ENCODE measurements around the gene APOA1. TPM values are rescaled to one million over a fixed set of nuclear protein-coding genes. Genes with fewer than 3 reads are reported as not detected.

APOA1 gene
- total RNA-seq, 4 donors from 2014 or later = 1.3 TPM; not detected in 3

DNA sequence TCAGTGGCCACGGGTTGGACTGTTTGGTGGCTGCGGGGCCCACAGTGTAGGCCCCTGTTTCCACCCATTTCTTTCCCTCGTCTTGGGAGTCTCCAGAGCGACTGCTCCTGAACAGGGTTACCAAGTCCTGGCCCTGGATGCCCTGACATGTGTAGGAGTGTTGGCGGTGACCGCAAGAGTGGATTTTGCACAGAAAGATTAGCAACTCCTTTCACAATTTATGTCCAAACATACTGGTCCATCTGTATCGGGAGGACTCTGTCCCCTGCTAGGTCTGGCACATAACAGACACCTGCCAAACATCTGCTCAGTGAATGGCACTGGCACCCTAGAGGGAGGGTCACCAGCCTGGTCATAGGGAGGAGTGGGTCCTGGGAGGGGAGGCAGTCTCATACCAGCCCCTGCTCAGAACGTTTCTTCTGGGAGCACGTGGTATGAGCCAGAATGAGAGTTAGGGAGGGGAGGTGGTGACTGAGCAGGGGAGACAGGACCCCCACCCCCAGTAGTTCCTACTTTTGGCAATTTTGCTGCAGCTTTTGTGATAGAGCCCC, 3.4 kb upstream of the APOA1 start:
- Histone ChIP-seq H3K4me1 (peaks cover 0 to 26% (median 0%) of the 10 kb centered on the region in 3 donors), H3K27me3 (no peaks in the 10 kb centered on the region), H3K27ac (no peak overlapping the region), H3K4me3 (no peak overlapping the region), H3K9me3 (no peaks in the 10 kb centered on the region), H3K36me3 (peaks cover 0 to 29% of the 10 kb centered on the region in 2 donors)
- ATAC-seq = no peak
- no peak for TF ChIP-seq POLR2A (IDR thresholded peaks at IDR 0.05)
- no peak for TF ChIP-seq POLR2AphosphoS5 (IDR thresholded peaks at IDR 0.05)
- no peak for TF ChIP-seq EP300 (IDR thresholded peaks at IDR 0.05)
- TF ChIP-seq, protein P1, sequence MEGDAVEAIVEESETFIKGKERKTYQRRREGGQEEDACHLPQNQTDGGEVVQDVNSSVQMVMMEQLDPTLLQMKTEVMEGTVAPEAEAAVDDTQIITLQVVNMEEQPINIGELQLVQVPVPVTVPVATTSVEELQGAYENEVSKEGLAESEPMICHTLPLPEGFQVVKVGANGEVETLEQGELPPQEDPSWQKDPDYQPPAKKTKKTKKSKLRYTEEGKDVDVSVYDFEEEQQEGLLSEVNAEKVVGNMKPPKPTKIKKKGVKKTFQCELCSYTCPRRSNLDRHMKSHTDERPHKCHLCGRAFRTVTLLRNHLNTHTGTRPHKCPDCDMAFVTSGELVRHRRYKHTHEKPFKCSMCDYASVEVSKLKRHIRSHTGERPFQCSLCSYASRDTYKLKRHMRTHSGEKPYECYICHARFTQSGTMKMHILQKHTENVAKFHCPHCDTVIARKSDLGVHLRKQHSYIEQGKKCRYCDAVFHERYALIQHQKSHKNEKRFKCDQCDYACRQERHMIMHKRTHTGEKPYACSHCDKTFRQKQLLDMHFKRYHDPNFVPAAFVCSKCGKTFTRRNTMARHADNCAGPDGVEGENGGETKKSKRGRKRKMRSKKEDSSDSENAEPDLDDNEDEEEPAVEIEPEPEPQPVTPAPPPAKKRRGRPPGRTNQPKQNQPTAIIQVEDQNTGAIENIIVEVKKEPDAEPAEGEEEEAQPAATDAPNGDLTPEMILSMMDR (IDR thresholded peaks at IDR 0.05) = no peak
- 60 to 100% methylated on average over 1 to 5 of the region's 9 CpGs for WGBS, 2 donors (ENCODE audit: low coverage in 1 of 2)

DNA sequence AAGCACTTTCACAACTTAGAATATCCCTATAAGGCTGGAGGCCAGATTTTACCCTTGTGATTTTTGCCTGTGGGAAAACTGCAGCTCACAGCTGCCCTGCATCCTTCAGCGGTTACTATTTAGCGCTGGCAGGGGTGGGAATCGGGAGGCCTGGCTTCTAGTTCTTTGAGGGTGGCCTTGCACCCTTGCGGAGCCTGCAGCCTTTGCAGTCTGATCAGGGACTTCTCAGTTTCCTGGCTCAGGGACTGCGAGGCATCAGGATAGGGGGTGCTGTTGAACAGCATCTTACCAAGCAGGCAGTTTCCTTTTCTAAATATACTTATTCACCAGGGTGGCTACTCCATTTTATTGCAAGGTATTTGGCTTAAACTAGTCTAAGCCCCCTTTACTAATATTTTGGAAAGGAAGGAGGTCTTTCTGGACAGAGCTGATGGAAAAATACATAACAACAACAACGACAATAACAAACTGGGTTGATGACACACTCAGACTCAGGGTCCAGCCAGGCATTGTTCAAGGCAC, 2.9 kb upstream of the APOA1 start:
- Histone ChIP-seq H3K27me3 (no peaks in the 10 kb centered on the region), H3K27ac (no peak overlapping the region), H3K4me3 (no peak overlapping the region), H3K9me3 (no peaks in the 10 kb centered on the region), H3K4me1 (peaks cover 0 to 32% (median 3%) of the 10 kb centered on the region in 3 donors), H3K36me3 (peaks cover 0 to 24% of the 10 kb centered on the region in 2 donors)
- 46 to 100% methylated on average over 1 of the region's 6 CpGs for WGBS, 2 donors (ENCODE audit: low coverage in 1 of 2)
- no peak for ATAC-seq
- TF ChIP-seq POLR2A (IDR thresholded peaks at IDR 0.05) (no peak), EP300 (IDR thresholded peaks at IDR 0.05) (no peak), POLR2AphosphoS5 (IDR thresholded peaks at IDR 0.05) (no peak)
- TF ChIP-seq, protein P1 (IDR thresholded peaks at IDR 0.05) = no peak

DNA sequence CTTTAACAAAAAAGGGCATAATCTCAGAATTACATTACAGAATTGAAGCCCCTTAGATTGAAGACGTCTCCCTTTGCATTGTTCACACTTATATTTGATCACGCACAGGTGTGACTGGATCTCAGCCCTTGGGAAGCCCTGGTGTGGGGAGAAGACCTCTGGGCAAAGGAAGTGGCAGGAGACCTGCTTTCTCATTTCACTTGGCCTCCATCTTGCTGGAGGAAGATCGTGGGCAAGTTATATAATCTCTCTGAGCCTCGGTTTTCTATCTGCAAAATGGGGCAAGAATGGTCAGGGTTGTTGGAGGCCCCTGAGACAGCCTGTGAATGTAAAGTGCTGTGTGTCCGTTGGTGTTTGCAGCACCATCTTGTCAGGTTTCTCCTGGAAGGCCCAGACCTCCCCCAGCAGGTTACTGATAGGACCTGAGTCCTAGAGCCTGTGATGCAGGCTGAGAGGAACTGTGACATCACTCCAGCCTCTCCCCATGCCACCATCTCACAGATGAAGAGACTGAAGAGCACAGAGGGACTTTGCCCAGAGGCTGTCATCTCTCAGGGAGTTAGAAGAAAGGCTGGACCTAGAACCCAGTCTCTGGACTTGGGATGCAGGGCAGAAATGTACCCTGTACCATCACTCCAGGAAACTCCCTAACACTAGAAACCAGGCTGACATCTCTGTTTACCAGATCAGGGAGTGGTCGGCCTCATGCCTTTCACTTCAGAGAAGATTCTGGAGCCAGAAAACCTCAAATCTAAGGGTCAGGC, 1.1 kb upstream of the APOA1 start:
- Histone ChIP-seq H3K4me3 (no peak overlapping the region), H3K9me3 (no peaks in the 10 kb centered on the region), H3K4me1 (peaks cover 0 to 38% (median 8%) of the 10 kb centered on the region in 3 donors), H3K27ac (no peak overlapping the region), H3K27me3 (no peaks in the 10 kb centered on the region), H3K36me3 (peaks cover 0 to 8% of the 10 kb centered on the region in 2 donors)
- ATAC-seq = no peak
- TF ChIP-seq EP300 (IDR thresholded peaks at IDR 0.05) (no peak), POLR2AphosphoS5 (IDR thresholded peaks at IDR 0.05) (no peak), POLR2A (IDR thresholded peaks at IDR 0.05) (no peak)
- TF ChIP-seq, protein P1 (IDR thresholded peaks at IDR 0.05) = no peak
- WGBS, 2 donors (ENCODE audit: low coverage in 1 of 2) = 88% methylated on average over 4 to 5 of the region's 6 CpGs

DNA sequence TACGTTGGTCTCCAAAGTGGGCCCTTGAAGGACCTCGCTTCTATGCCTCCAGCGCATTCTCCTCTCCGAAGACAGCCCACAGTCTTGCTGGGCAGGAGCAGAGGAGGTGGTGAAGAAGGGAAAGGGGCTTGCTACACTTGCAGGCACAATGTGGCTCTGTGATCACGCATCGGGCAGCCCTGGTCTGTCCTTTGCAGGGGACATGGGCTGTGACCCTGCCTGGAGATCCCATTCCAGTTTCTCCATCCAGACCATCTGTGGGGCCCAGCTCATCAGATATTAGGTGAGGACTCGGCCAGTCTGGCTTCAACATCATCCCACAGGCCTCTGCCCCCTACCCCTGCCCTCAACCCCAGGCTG, 810 bp downstream of the APOA1 start:
- H3K36me3 ChIP-seq = no peaks in the 10 kb centered on the region
- H3K4me1 ChIP-seq = peaks cover 0 to 38% (median 8%) of the 10 kb centered on the region in 3 donors
- H3K27ac ChIP-seq = peak overlapping the region in 2 of 4 donors; percentile 85 to 88
- H3K27me3 ChIP-seq = no peaks in the 10 kb centered on the region
- ATAC-seq = no peak
- WGBS, 2 donors (ENCODE audit: low coverage in 1 of 2) = 80% methylated on average over 3 of the region's 7 CpGs; no CpG with 5 or more reads in 1 of the 2 donors
- no peaks in the 10 kb centered on the region for H3K9me3 ChIP-seq
- TF ChIP-seq EP300 (IDR thresholded peaks at IDR 0.05) (no peak), POLR2AphosphoS5 (IDR thresholded peaks at IDR 0.05) (no peak), POLR2A (IDR thresholded peaks at IDR 0.05) (no peak)
- TF ChIP-seq, protein P1 (IDR thresholded peaks at IDR 0.05) = no peak
- H3K4me3 ChIP-seq = no peak overlapping the region

Data from gastroesophageal sphincter (tissue), 4 donors.